ENCODE data around the gene TTC39B.

Gene TTC39B

DNA sequence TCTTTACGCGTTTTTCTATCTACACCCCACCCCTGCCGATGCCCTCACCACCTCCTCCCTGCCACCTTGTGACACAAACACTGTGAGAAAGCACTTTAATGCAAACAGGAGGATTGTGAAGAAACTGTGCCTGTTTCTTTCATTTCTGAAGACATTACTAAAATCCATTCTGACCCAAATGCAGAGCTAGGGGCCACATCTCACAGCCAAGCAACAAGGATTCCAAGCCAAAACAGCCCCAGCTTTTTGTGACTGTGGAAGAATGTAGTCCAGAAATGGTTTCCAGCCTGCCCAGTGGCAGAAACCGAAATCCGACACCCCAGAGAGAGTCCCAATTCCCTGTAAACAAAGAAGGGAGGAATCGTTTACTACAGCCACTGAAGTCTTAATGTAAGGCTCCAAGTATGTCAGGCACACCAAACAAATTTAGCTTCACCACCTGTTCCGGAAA, 190.9 kb downstream of the TTC39B start:
- DNase-seq: no peak

DNA sequence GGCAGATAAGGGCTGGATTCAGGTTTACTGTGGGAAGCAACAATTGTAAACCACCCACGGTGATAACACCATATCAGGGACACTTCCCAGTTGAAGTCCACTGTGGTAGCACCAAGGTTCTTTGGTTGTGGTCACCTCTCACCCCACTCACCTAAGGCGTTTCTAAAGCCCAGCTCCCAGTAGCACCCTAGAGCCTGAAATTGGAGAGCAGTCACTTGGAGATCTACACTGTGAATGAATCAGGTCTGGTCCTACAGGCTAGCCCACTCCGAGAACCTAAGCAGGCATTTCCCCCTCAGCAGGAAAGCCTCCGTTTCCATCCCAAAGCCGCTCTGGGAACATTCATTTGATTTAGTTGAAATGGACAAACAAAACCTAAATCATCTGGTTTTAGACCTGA, 191.3 kb downstream of the TTC39B start:
- DNase-seq: no peak

DNA sequence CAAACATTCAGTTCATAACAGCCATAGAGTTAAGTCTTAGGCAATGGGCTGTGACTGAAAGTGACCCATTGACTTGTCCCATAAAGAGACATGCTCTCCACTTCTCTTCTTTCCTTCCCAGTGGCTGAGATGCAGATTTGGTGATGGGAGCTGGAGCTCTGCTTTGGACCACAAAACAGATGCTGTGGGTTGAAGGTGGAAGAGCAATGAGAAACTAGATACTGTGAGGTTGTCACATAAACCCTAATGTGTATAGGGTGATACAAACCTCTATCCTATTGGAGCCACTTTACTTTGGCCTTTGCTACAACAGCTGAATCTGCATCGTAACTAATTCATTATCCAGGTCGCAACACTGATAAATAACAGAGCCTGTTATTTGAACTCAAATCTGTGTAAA, 192.0 kb downstream of the TTC39B start:
- no peak for DNase-seq
